GM21825 (cell line): ENCODE results near the gene SSMEM1.
"Not testable (repeated sequence)": the region's sequence is repeated elsewhere in the genome, so short reads cannot be mapped to it uniquely, and the experiment has no call there.

Experiments used
- ATAC-seq: cut with Tn5 transposase; IDR thresholded peaks from one replicate; pipeline ENCODE4 v1.9.1; 2021; ENCODE audit warnings: mild to moderate bottlenecking, moderate library complexity; ENCODE audit not compliant: unreplicated experiment

The SSMEM1 gene

GRCh38 chr7:130243486-130243885 is 35.8 kb downstream of the SSMEM1 start:
- not testable (repeated sequence) for ATAC-seq

DNA sequence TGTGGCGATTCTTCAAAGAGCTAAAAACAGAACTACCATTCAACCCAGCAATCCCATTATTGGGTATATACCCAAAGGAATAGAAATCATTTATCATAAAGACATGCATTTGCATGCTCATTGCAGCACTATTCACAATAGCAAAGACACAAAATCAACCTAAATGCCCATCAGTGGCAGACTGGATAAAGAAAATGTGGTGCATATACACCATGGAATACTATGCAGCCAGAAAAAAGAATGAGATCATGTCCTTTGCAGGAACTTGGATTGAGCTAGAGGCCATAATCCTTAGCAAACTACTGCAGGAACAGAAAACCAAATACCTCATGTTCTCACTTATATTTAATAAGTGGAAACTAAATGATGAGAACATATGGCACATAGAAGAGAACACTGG is 38.8 kb downstream of the SSMEM1 start:
- ATAC-seq, result not testable (repeated sequence)

GRCh38 chr7:130248842-130249241 is 41.2 kb downstream of the SSMEM1 start:
- not testable (repeated sequence) for ATAC-seq

- not testable (repeated sequence) for ATAC-seq
Measured at GRCh38 chr7:130249626-130250025, 42.0 kb downstream of the SSMEM1 start.

DNA sequence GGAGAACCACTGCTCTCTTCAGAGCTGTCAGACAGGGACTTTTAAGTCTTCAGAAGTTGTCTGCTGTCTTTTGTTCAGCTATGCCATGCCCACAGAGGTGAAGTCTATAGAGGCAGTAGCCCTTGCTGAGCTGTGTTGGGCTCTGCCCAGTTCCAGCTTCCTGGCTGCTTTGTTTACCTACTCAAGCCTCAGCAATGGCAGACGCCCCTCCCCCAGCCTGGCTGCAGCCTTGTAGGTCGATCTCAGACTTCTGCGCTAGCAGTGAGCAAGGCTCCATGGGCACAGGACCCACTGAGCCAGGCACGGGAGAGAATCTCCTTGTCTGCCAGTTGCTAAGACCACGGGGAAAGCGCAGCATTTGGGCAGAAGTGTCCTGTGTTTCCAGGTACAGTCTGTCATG is 46.9 kb downstream of the SSMEM1 start:
- ATAC-seq, result no peak

- no peak for ATAC-seq
Measured at GRCh38 chr7:130256704-130257103, 49.0 kb downstream of the SSMEM1 start.

GRCh38 chr7:130258494-130259078 is 50.9 kb downstream of the SSMEM1 start:
- no peak for ATAC-seq

DNA sequence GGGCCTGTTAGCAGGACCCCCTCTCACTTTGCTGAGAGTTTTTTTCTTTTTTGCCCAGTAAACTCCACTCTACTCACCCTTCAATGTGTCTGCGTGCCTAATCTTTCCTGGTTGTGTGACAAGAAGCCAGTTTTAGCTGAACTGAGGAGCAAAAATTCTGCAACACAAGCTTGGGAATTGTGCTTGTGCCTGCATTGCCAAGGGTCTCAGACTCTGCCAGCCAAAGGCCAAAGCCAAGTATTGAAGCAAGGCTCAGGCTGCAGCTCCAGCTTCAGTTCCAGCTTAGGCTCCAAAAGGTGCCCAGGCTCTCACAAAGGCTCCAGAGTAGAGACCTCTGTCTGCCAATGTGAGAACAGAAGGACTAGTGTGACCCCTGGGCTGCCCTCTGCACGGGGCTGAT is 54.8 kb downstream of the SSMEM1 start:
- no peak for ATAC-seq

GRCh38 chr7:130263130-130263529 is 55.5 kb downstream of the SSMEM1 start:
- ATAC-seq, result no peak
